T-helper 1 cell treated with Interleukin-12 subunit alpha and Interleukin-12 subunit beta and Interleukin-4 antibody, amounts not matched to agents 30 μg/mL and 1 μg/mL, for 36 hours (primary cell): ENCODE measurements around the gene ARHGAP29.

ENCODE experiments used
- H3K27ac Mint-ChIP-seq: one replicate; pipeline ENCODE4 v1.8.0; 2021; ENCODE audit warnings: mild to moderate bottlenecking, mixed read lengths
- H3K27me3 Mint-ChIP-seq: one replicate; pipeline ENCODE4 v1.8.0; 2021; ENCODE audit warnings: low read depth, mixed read lengths
- H3K36me3 Mint-ChIP-seq: one replicate; pipeline ENCODE4 v1.8.0; 2021; ENCODE audit warnings: low read depth, mixed read lengths
- H3K4me1 Mint-ChIP-seq: one replicate; pipeline ENCODE4 v1.8.0; 2021; ENCODE audit warnings: low read depth, mixed read lengths
- H3K4me3 Mint-ChIP-seq: one replicate; pipeline ENCODE4 v1.8.0; 2021; ENCODE audit warnings: mild to moderate bottlenecking, moderate library complexity, mixed read lengths
- H3K9me3 Mint-ChIP-seq: one replicate; pipeline ENCODE4 v1.8.0; 2021; ENCODE audit warnings: mixed read lengths

ARHGAP29 gene

GRCh38 chr1:94235189-94236012 lies 2.0 kb downstream of the ARHGAP29 start:
- peaks cover 11% of the 10 kb centered on the region for H3K4me1 Mint-ChIP-seq

GRCh38 chr1:94234615-94235014 lies 2.8 kb downstream of the ARHGAP29 start:
- Mint-ChIP-seq H3K4me3 (no peak overlapping the region), H3K27ac (no peak overlapping the region), H3K27me3 (peaks cover 76% of the 10 kb centered on the region), H3K9me3 (no peaks in the 10 kb centered on the region), H3K36me3 (no peaks in the 10 kb centered on the region), H3K4me1 (peaks cover 11% of the 10 kb centered on the region)

More at GRCh38 chr1:94235189-94236012, 2.0 kb downstream of the ARHGAP29 start:
- H3K4me3 Mint-ChIP-seq = peak overlapping the region; percentile 30
- no peaks in the 10 kb centered on the region for H3K36me3 Mint-ChIP-seq
- H3K9me3 Mint-ChIP-seq = no peaks in the 10 kb centered on the region
- H3K27me3 Mint-ChIP-seq = peaks cover 82% of the 10 kb centered on the region
- no peak overlapping the region for H3K27ac Mint-ChIP-seq

- peaks cover 10% of the 10 kb centered on the region for H3K4me1 Mint-ChIP-seq
- H3K27me3 Mint-ChIP-seq = peaks cover 63% of the 10 kb centered on the region
- no peaks in the 10 kb centered on the region for H3K9me3 Mint-ChIP-seq
Measured at GRCh38 chr1:94231746-94232145, 5.6 kb downstream of the ARHGAP29 start.

GRCh38 chr1:94230920-94231319 lies 6.5 kb downstream of the ARHGAP29 start:
- Mint-ChIP-seq H3K27ac (no peak overlapping the region), H3K4me1 (peaks cover 3% of the 10 kb centered on the region), H3K27me3 (peaks cover 59% of the 10 kb centered on the region), H3K4me3 (no peak overlapping the region), H3K36me3 (no peaks in the 10 kb centered on the region), H3K9me3 (no peaks in the 10 kb centered on the region)

More at GRCh38 chr1:94231746-94232145, 5.6 kb downstream of the ARHGAP29 start:
- H3K27ac Mint-ChIP-seq = no peak overlapping the region
- H3K36me3 Mint-ChIP-seq = no peaks in the 10 kb centered on the region
- H3K4me3 Mint-ChIP-seq = no peak overlapping the region

- H3K27me3 Mint-ChIP-seq = peaks cover 41% of the 10 kb centered on the region
- H3K9me3 Mint-ChIP-seq = no peaks in the 10 kb centered on the region
- H3K36me3 Mint-ChIP-seq = no peaks in the 10 kb centered on the region
- no peak overlapping the region for H3K4me3 Mint-ChIP-seq
- no peak overlapping the region for H3K27ac Mint-ChIP-seq
- H3K4me1 Mint-ChIP-seq = no peaks in the 10 kb centered on the region
Measured at GRCh38 chr1:94228640-94229375, 8.6 kb downstream of the ARHGAP29 start.

- no peak overlapping the region for H3K27ac Mint-ChIP-seq
- peaks cover 32% of the 10 kb centered on the region for H3K27me3 Mint-ChIP-seq
- no peaks in the 10 kb centered on the region for H3K36me3 Mint-ChIP-seq
- no peaks in the 10 kb centered on the region for H3K4me1 Mint-ChIP-seq
- H3K9me3 Mint-ChIP-seq = no peaks in the 10 kb centered on the region
- H3K4me3 Mint-ChIP-seq = no peak overlapping the region
Measured at GRCh38 chr1:94227624-94228023, 9.8 kb downstream of the ARHGAP29 start.

GRCh38 chr1:94225845-94226244 lies 11.5 kb downstream of the ARHGAP29 start:
- Mint-ChIP-seq H3K27ac (no peak overlapping the region), H3K9me3 (no peaks in the 10 kb centered on the region), H3K36me3 (no peaks in the 10 kb centered on the region), H3K4me1 (no peaks in the 10 kb centered on the region), H3K27me3 (peaks cover 20% of the 10 kb centered on the region), H3K4me3 (no peak overlapping the region)

GRCh38 chr1:94218332-94218731 lies 19.1 kb downstream of the ARHGAP29 start:
- no peaks in the 10 kb centered on the region for H3K4me1 Mint-ChIP-seq
- H3K9me3 Mint-ChIP-seq = no peaks in the 10 kb centered on the region
- no peak overlapping the region for H3K27ac Mint-ChIP-seq
- H3K4me3 Mint-ChIP-seq = no peak overlapping the region
- H3K27me3 Mint-ChIP-seq = peaks cover 31% of the 10 kb centered on the region
- H3K36me3 Mint-ChIP-seq = no peaks in the 10 kb centered on the region

- Mint-ChIP-seq H3K9me3 (no peaks in the 10 kb centered on the region), H3K27me3 (peaks cover 27% of the 10 kb centered on the region), H3K4me3 (no peak overlapping the region)
Measured at GRCh38 chr1:94215955-94216354, 21.4 kb downstream of the ARHGAP29 start.

GRCh38 chr1:94209982-94210381 lies 27.4 kb downstream of the ARHGAP29 start:
- no peak overlapping the region for H3K4me3 Mint-ChIP-seq
- no peaks in the 10 kb centered on the region for H3K9me3 Mint-ChIP-seq
- peaks cover 9% of the 10 kb centered on the region for H3K27me3 Mint-ChIP-seq
- H3K4me1 Mint-ChIP-seq = no peaks in the 10 kb centered on the region
- H3K36me3 Mint-ChIP-seq = no peaks in the 10 kb centered on the region
- no peak overlapping the region for H3K27ac Mint-ChIP-seq

More at GRCh38 chr1:94215955-94216354, 21.4 kb downstream of the ARHGAP29 start:
- no peak overlapping the region for H3K27ac Mint-ChIP-seq
- no peaks in the 10 kb centered on the region for H3K4me1 Mint-ChIP-seq
- H3K36me3 Mint-ChIP-seq = no peaks in the 10 kb centered on the region

- Mint-ChIP-seq H3K9me3 (no peaks in the 10 kb centered on the region), H3K27ac (no peak overlapping the region), H3K4me3 (no peak overlapping the region), H3K36me3 (no peaks in the 10 kb centered on the region), H3K27me3 (peaks cover 7% of the 10 kb centered on the region), H3K4me1 (no peaks in the 10 kb centered on the region)
Measured at GRCh38 chr1:94209425-94209824, 28.0 kb downstream of the ARHGAP29 start.

- no peak overlapping the region for H3K4me3 Mint-ChIP-seq
- no peaks in the 10 kb centered on the region for H3K4me1 Mint-ChIP-seq
- H3K9me3 Mint-ChIP-seq = no peaks in the 10 kb centered on the region
- no peak overlapping the region for H3K27ac Mint-ChIP-seq
- H3K27me3 Mint-ChIP-seq = no peaks in the 10 kb centered on the region
- H3K36me3 Mint-ChIP-seq = no peaks in the 10 kb centered on the region
Measured at GRCh38 chr1:94207695-94208094, 29.7 kb downstream of the ARHGAP29 start.

- Mint-ChIP-seq H3K4me3 (no peak overlapping the region), H3K36me3 (no peaks in the 10 kb centered on the region), H3K27me3 (peaks cover 6% of the 10 kb centered on the region), H3K9me3 (no peaks in the 10 kb centered on the region), H3K4me1 (no peaks in the 10 kb centered on the region), H3K27ac (no peak overlapping the region)
Measured at GRCh38 chr1:94205639-94206038, 31.7 kb downstream of the ARHGAP29 start.

GRCh38 chr1:94202241-94202640 lies 35.1 kb downstream of the ARHGAP29 start:
- Mint-ChIP-seq H3K36me3 (no peaks in the 10 kb centered on the region), H3K27me3 (peaks cover 9% of the 10 kb centered on the region), H3K27ac (no peak overlapping the region), H3K4me3 (no peak overlapping the region), H3K4me1 (no peaks in the 10 kb centered on the region), H3K9me3 (no peaks in the 10 kb centered on the region)

- Mint-ChIP-seq H3K9me3 (no peaks in the 10 kb centered on the region), H3K4me3 (no peak overlapping the region), H3K36me3 (no peaks in the 10 kb centered on the region), H3K27me3 (peaks cover 17% of the 10 kb centered on the region), H3K27ac (no peak overlapping the region), H3K4me1 (no peaks in the 10 kb centered on the region)
Measured at GRCh38 chr1:94199398-94199797, 38.0 kb downstream of the ARHGAP29 start.
